Stomach (tissue), 9 donors: ENCODE data around the gene ERI2. TPM values are rescaled to one million over a fixed set of nuclear protein-coding genes. Genes with fewer than 3 reads are reported as not detected.

Experiments
- DNase-seq, 2 donors: peaks; one replicate each; pipeline versions ENCODE4 v3.0.0 to v3.0.0-alpha.2; 2013 to 2019
- H3K27ac ChIP-seq, 5 donors: fragments of 200-600 bp in 4 of 5; sonication (generic) in 4 of 5; one replicate each; pipeline ENCODE4 v1.5.1; 2013 to 2019; ENCODE audit warnings: mild to moderate bottlenecking in 1 of 5, moderate library complexity in 1 of 5
- H3K27me3 ChIP-seq, 3 donors: fragments of 200-600 bp; sonication (generic); one replicate each; pipeline ENCODE4 v1.5.1; 2017 to 2019; ENCODE audit warnings: mixed run types in 1 of 3
- H3K36me3 ChIP-seq, 4 donors: fragments of 200-600 bp; sonication (generic); 1 replicate in 3 of 4; 2 replicates in 1 of 4; pipeline ENCODE4 v1.5.1; 2016 to 2019
- H3K4me1 ChIP-seq, 4 donors: fragments of 200-600 bp; sonication (generic); one replicate each; pipeline ENCODE4 v1.5.1; 2016 to 2019
- H3K4me3 ChIP-seq, 4 donors: fragments of 200-600 bp; sonication (generic) in 3 of 4; one replicate each; pipeline ENCODE4 v1.5.1; 2016 to 2019; ENCODE audit warnings: mild to moderate bottlenecking in 1 of 4
- H3K9me3 ChIP-seq, 4 donors: fragments of 200-600 bp; sonication (generic); one replicate each; pipeline ENCODE4 v1.5.1; 2016 to 2019
- CTCF ChIP-seq, 7 experiments: fragments of 450-650 bp in 4 of 7; fragments of 200-600 bp in 3 of 7; sonication (generic) in 3 of 7; IDR thresholded peaks; one replicate each; pipeline ENCODE4 v1.5.1; 2016 to 2019; ENCODE audit warnings: antibody characterized with exemption in 7 of 7, control low read depth in 2 of 7, mild to moderate bottlenecking in 1 of 7
- EP300 ChIP-seq: sonication (generic); formaldehyde crosslinking; IDR thresholded peaks from one replicate; pipeline ENCODE4 v1.6.1; 2017; ENCODE audit warnings: antibody characterized with exemption
- POLR2A ChIP-seq, 4 donors: fragments of 450-650 bp; IDR thresholded peaks; one replicate each; pipeline ENCODE4 v1.6.1; 2016; ENCODE audit warnings: antibody characterized with exemption in 4 of 4, control low read depth in 2 of 4, mild to moderate bottlenecking in 1 of 4, moderate library complexity in 1 of 4
- POLR2AphosphoS5 ChIP-seq, 3 donors: sonication (generic); formaldehyde crosslinking; IDR thresholded peaks; one replicate each; pipeline ENCODE4 v1.6.1; 2016; ENCODE audit warnings: antibody characterized with exemption in 3 of 3
- whole genome bisulfite sequencing, 5 donors: extraction: QIAGEN DNeasy Blood & Tissue Kit in 3 of 5; methylation state at CpG; one replicate each; pipeline versions ENCODE4 v1.1.5 to v1.1.7; 2013 to 2018; 5-methylcytosine and 5-hydroxymethylcytosine counted together
- intact Hi-C: fragments of 100-400 bp; cut with DNase I; formaldehyde crosslinking; loops from one replicate; pipeline ENCODE4 v1.15.1; 2023; ENCODE audit warnings: low total_unique reads
- polyA plus RNA-seq, 3 donors: library from polyadenylated mRNA; stranded (reverse); fragments of 200-250 nt; gene quantifications; one replicate each; pipeline ENCODE4 v1.2.3, GENCODE V29; 2013
- total RNA-seq, 5 donors: library from RNA; depleted of rRNA; stranded (reverse); fragments of >200 nt; gene quantifications; one replicate each; pipeline versions ENCODE4 v1.1.0 to v1.2.3, GENCODE V29; 2014 to 2016
- donor health status: healthy with polysubstance abuse.
- donor health status: Bipolar disorder and iron deficiency.
- donor health status: healthy.

The ERI2 gene
- total and polyA plus RNA-seq, 8 donors, result 8.5 to 49.0 (median 11.4) TPM

DNA sequence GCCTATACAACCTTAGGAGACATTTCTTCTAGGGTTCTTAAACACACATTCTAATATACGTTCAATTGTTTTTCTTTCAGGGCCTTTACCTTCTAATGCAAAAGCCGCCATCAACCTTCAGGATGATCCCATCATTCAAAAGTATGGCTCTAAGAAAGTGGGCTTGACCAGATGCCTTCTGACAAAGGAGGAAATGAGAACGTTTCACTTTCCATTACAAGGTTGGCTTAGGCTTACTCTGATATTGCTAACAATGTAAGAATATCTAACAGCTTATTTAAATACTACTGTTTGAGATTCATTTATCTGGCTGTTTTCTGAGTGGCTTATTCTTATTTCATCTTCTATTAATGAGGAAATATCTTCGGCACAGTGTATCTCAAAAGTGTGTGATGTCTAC, 15.4 kb upstream of the ERI2 start:
- WGBS, 5 donors, result 68 to 86% (median 75%) methylated on average over 4 of the region's 4 CpGs
- no peak for DNase-seq
- Histone ChIP-seq H3K4me1 (peaks cover 0 to 12% (median 0%) of the 10 kb centered on the region in 4 donors), H3K4me3 (no peak overlapping the region), H3K36me3 (peaks cover 6 to 53% (median 27%) of the 10 kb centered on the region in 4 donors), H3K27ac (no peak overlapping the region), H3K27me3 (no peaks in the 10 kb centered on the region), H3K9me3 (no peaks in the 10 kb centered on the region)
- intact Hi-C loops, result no loop called here
- TF ChIP-seq EP300, result no peak
- TF ChIP-seq POLR2AphosphoS5 (IDR thresholded peaks at IDR 0.05), result no peak
- TF ChIP-seq POLR2A (IDR thresholded peaks at IDR 0.05), result no peak
- TF ChIP-seq CTCF (IDR thresholded peaks at IDR 0.05), result no peak

DNA sequence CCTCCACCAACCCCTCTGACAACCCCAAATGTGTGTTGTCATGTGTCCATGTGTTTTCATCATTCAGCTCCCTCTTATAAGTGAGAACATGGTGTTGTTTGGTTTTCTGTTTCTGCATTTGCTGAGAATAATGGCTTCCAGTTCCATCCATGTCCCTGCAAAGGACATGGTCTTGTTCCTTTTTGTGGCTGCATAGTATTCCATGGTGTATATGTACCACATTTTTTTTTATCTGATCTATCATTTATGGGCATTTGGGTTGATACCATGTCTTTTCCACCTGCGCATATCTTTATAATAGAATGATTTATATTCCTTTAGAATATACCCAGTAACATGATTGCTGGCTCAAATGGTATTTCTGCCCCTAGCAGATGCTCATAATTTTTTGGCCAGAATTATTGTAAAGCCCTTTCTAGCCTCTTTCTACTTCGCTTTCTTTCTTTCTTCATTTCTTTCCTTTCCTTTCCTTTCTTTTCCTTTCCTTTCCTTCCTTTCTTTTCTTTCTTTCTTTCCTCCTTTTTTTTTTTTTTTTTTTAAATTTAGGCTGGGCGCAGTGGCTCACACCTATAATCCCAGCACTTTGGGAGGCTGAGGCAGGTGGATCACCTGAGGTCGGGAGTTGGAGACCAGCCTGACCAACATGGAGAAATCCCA, 12.8 kb upstream of the ERI2 start:
- H3K9me3 ChIP-seq, result no peaks in the 10 kb centered on the region
- intact Hi-C loops, result no loop called here
- WGBS, 5 donors, result 91 to 99% (median 97%) methylated on average over 4 of the region's 4 CpGs
- peaks cover 6 to 65% (median 35%) of the 10 kb centered on the region in 4 donors for H3K36me3 ChIP-seq
- no peak overlapping the region for H3K27ac ChIP-seq
- no peaks in the 10 kb centered on the region for H3K4me1 ChIP-seq
- no peaks in the 10 kb centered on the region for H3K27me3 ChIP-seq
- TF ChIP-seq POLR2A (IDR thresholded peaks at IDR 0.05) (no peak), CTCF (IDR thresholded peaks at IDR 0.05) (no peak), EP300 (no peak), POLR2AphosphoS5 (IDR thresholded peaks at IDR 0.05) (no peak)
- no peak for DNase-seq
- no peak overlapping the region for H3K4me3 ChIP-seq

DNA sequence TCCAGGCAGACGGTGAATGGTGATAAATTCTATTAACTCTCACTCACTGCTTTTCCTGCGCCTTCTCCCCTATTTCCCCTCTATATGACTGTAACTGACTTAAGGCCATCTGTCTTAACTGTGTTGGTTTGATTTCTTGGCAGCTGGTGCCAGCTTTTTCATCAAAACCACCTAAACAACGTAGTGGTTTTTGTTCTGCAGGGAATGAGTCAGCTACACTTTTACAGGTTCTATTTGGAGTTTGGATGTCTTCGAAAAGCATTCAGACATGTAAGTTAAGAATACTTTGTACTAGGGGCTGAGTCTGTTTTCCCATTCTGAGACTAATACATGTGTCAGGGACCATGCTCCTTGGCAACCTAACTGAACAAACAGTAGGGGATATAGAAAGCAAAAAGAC, 8.5 kb upstream of the ERI2 start:
- Histone ChIP-seq H3K9me3 (no peaks in the 10 kb centered on the region), H3K36me3 (peaks cover 0 to 37% (median 15%) of the 10 kb centered on the region in 4 donors), H3K4me1 (peaks cover 0 to 15% (median 7%) of the 10 kb centered on the region in 4 donors), H3K27me3 (no peaks in the 10 kb centered on the region), H3K4me3 (no peak overlapping the region), H3K27ac (no peak overlapping the region)
- intact Hi-C loops, result no loop called here
- 53 to 71% (median 58%) methylated on average over 4 of the region's 4 CpGs for WGBS, 5 donors
- no peak for DNase-seq
- TF ChIP-seq CTCF (IDR thresholded peaks at IDR 0.05), result no peak
- TF ChIP-seq POLR2A (IDR thresholded peaks at IDR 0.05), result no peak
- TF ChIP-seq EP300, result no peak
- no peak for TF ChIP-seq POLR2AphosphoS5 (IDR thresholded peaks at IDR 0.05)

DNA sequence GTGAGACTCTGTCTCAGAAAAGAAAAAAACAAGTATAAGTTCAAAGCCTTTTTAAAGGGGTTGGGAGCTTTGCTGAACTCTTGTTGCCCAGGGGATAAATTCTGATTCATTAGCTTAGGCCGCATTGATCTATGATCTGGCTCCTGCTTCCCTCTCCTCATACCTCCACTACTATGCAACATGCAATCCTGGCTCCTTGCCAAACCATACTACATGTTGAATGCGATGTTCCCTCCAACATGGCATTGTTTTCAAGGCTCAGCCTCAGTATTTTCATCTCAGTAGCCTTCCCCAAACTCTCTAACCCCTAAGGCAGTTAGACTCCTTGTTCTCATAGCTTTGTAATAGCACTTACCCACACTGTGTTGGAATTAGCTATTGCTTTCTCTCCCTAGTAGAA, 6.2 kb upstream of the ERI2 start:
- 28 to 67% (median 36%) methylated on average over 2 of the region's 2 CpGs for WGBS, 5 donors
- intact Hi-C loops, result no loop called here
- Histone ChIP-seq H3K27me3 (no peaks in the 10 kb centered on the region), H3K36me3 (peaks cover 0 to 23% (median 10%) of the 10 kb centered on the region in 4 donors), H3K27ac (peak overlapping the region; percentile 39 to 71 (median 54)), H3K9me3 (no peaks in the 10 kb centered on the region), H3K4me1 (peaks cover 0 to 20% (median 11%) of the 10 kb centered on the region in 4 donors), H3K4me3 (no peak overlapping the region)
- no peak for TF ChIP-seq POLR2AphosphoS5 (IDR thresholded peaks at IDR 0.05)
- no peak for TF ChIP-seq POLR2A (IDR thresholded peaks at IDR 0.05)
- no peak for TF ChIP-seq EP300
- no peak for TF ChIP-seq CTCF (IDR thresholded peaks at IDR 0.05)
- no peak for DNase-seq
